ENCODE results near the gene ATF6.
A peak's percentile ranks its signal among the peaks of the same experiment; 100 is the strongest.

Gene ATF6

DNA sequence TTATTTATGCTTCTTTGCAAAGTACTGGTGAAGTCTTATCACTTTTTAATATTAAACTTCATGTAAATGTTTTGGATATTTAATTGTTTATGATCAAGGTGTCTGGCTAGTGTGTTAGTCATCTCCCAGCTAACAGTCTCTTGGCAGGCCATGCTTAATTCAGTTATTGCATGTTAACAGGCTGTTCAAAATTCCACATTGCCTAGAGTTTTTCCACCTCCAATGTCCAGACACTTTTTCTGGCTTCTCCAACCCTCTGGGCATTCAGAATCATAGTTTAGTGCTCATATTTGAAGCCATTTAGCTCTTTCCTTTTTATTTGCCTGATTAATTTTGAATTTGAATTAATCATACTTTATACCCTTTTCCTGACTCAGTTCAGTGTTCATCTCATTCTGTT lies 188.3 kb downstream of the ATF6 start:
- no peak overlapping the region for H3K4me3 ChIP-seq (ENCODE audit: control insufficient read depth, low read depth, low read length)
- TF ChIP-seq, protein P1, sequence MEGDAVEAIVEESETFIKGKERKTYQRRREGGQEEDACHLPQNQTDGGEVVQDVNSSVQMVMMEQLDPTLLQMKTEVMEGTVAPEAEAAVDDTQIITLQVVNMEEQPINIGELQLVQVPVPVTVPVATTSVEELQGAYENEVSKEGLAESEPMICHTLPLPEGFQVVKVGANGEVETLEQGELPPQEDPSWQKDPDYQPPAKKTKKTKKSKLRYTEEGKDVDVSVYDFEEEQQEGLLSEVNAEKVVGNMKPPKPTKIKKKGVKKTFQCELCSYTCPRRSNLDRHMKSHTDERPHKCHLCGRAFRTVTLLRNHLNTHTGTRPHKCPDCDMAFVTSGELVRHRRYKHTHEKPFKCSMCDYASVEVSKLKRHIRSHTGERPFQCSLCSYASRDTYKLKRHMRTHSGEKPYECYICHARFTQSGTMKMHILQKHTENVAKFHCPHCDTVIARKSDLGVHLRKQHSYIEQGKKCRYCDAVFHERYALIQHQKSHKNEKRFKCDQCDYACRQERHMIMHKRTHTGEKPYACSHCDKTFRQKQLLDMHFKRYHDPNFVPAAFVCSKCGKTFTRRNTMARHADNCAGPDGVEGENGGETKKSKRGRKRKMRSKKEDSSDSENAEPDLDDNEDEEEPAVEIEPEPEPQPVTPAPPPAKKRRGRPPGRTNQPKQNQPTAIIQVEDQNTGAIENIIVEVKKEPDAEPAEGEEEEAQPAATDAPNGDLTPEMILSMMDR (conservative IDR thresholded peaks at IDR 0.05; ENCODE audit: control insufficient read depth, insufficient read depth, low read depth, low read length): no peak
- peak; percentile 55 for DNase-seq (ENCODE audit: low read depth)

GRCh38 chr1:161955606-161956005 lies 189.5 kb downstream of the ATF6 start:
- DNase-seq (ENCODE audit: low read depth): no peak
- H3K4me3 ChIP-seq (ENCODE audit: control insufficient read depth, low read depth, low read length): no peak overlapping the region
- TF ChIP-seq, protein P1 (conservative IDR thresholded peaks at IDR 0.05; ENCODE audit: control insufficient read depth, insufficient read depth, low read depth, low read length): no peak

DNA sequence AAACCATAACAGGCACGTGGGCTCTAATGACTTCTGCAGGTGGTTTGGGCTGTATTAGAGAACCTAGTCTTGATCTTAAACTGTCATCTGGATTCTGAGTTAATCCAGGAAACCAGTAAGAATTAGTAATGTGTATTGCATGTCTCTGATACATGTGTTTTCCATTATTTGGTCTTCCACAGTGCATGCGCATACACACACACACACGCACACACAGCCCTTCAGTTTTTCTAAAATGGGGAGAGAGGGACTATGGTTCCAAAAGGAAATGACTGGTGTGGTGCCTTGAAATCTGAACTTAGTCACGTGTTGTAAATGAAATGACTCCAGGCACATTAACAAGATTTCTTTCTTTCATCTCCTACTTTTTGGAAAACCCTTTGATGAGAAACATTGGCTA lies 190.0 kb downstream of the ATF6 start:
- DNase-seq (ENCODE audit: low read depth): peak; percentile 98
- H3K4me3 ChIP-seq (ENCODE audit: control insufficient read depth, low read depth, low read length): no peak overlapping the region
- TF ChIP-seq, protein P1 (conservative IDR thresholded peaks at IDR 0.05; ENCODE audit: control insufficient read depth, insufficient read depth, low read depth, low read length): no peak

- TF ChIP-seq, protein P1 (conservative IDR thresholded peaks at IDR 0.05; ENCODE audit: control insufficient read depth, insufficient read depth, low read depth, low read length): no peak
- no peak overlapping the region for H3K4me3 ChIP-seq (ENCODE audit: control insufficient read depth, low read depth, low read length)
- no peak for DNase-seq (ENCODE audit: low read depth)
Observed at GRCh38 chr1:161956930-161957329, 190.8 kb downstream of the ATF6 start.

GRCh38 chr1:161958425-161958824 lies 192.3 kb downstream of the ATF6 start:
- no peak overlapping the region for H3K4me3 ChIP-seq (ENCODE audit: control insufficient read depth, low read depth, low read length)
- TF ChIP-seq, protein P1 (conservative IDR thresholded peaks at IDR 0.05; ENCODE audit: control insufficient read depth, insufficient read depth, low read depth, low read length): no peak
- DNase-seq (ENCODE audit: low read depth): peak; percentile 55

DNA sequence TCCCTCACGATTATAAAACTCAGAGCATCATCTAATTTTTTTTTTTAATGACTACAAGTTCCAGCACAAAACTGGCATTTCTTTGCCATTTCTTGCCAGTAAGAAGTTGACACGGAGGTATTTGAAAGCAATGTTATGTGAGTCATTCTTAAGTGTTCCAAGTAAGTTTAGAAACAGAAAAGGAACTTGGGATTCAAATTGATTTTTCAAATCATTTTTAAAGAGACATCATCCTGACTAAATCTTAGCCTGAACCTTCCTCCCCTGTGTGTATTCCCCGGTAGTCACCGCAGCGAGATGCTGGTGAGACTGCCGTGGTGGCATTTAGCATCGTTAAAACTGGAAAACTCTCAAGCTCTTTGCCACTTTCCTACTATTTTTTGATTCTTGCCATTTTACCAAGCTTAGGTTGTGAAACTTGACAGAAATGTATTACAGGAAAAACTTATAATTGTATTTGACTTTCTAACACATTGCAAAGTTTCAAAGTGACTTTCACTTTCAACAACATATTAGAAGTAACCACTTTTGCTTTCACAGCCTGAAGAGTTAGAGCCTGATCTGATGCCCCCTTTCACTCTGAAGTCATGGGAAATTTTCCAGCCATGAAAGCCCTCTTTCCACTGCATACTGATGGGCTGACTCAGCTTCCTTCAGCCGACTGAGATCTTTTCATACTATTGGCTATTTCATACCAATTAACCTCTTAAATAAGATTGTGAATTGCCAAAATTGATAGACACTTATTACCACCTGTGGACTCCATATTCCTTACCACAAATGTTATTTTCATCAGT lies 196.2 kb downstream of the ATF6 start:
- peak overlapping the region; percentile 48 for H3K4me3 ChIP-seq (ENCODE audit: control insufficient read depth, low read depth, low read length)
- TF ChIP-seq, protein P1 (conservative IDR thresholded peaks at IDR 0.05; ENCODE audit: control insufficient read depth, insufficient read depth, low read depth, low read length): no peak
- peak; percentile 83 for DNase-seq (ENCODE audit: low read depth)
